Astrocyte of the cerebellum (primary cell): ENCODE data around the gene PCDH1.
"Not testable (repeated sequence)": the region's sequence is repeated elsewhere in the genome, so short reads cannot be mapped to it uniquely, and the experiment has no call there.

Experiments
- DNase-seq: peaks from one replicate; pipeline ENCODE4 v3.0.0-alpha.2; 2011; ENCODE audit warnings: low read depth
- H3K4me3 ChIP-seq: 2 replicates; pipeline ENCODE4 v1.5.1; 2011; ENCODE audit warnings: mild to moderate bottlenecking, low read depth, low read length, moderate library complexity
- in situ Hi-C: cut with HindIII; loops from 2 replicates; pipeline ENCODE4 v1.10.0; 2017; ENCODE audit warnings: low sequenced_read_pairs
- TF ChIP-seq, protein P1 (sequence below): IDR thresholded peaks from 2 replicates; pipeline ENCODE4 v1.5.1; 2012; ENCODE audit warnings: low read length, low read depth, moderate library complexity, mild to moderate bottlenecking; ENCODE audit errors: missing control alignments

PCDH1 gene

GRCh38 chr5:141878186-141878710 is at the start of gene PCDH1:
Gene PCDH1 (minus strand): TSS chr5:141878410. CDS start chr5:141878262, 148 bp downstream.
- in situ Hi-C loops: no loop called here
- TF ChIP-seq, protein P1, sequence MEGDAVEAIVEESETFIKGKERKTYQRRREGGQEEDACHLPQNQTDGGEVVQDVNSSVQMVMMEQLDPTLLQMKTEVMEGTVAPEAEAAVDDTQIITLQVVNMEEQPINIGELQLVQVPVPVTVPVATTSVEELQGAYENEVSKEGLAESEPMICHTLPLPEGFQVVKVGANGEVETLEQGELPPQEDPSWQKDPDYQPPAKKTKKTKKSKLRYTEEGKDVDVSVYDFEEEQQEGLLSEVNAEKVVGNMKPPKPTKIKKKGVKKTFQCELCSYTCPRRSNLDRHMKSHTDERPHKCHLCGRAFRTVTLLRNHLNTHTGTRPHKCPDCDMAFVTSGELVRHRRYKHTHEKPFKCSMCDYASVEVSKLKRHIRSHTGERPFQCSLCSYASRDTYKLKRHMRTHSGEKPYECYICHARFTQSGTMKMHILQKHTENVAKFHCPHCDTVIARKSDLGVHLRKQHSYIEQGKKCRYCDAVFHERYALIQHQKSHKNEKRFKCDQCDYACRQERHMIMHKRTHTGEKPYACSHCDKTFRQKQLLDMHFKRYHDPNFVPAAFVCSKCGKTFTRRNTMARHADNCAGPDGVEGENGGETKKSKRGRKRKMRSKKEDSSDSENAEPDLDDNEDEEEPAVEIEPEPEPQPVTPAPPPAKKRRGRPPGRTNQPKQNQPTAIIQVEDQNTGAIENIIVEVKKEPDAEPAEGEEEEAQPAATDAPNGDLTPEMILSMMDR: no peak
- peak within 1 kb of the TSS; percentile 35 for H3K4me3 ChIP-seq
- DNase-seq: no peak

- in situ Hi-C loops: no loop called here
- TF ChIP-seq, protein P1: no peak
- no peak overlapping the region for H3K4me3 ChIP-seq
- no peak for DNase-seq
Measured at GRCh38 chr5:141926434-141926833, 48.2 kb upstream of the PCDH1 start.

GRCh38 chr5:141923448-141924313 is 45.5 kb upstream of the PCDH1 start, which contains the start of gene DELE1:
Gene DELE1 (plus strand): TSS chr5:141923871. CDS start chr5:141923942, 71 bp downstream.
- in situ Hi-C loops: no loop called here
- DNase-seq: peak; percentile 80
- peak within 1 kb of the TSS; percentile 71 for H3K4me3 ChIP-seq
- TF ChIP-seq, protein P1: no peak

DNA sequence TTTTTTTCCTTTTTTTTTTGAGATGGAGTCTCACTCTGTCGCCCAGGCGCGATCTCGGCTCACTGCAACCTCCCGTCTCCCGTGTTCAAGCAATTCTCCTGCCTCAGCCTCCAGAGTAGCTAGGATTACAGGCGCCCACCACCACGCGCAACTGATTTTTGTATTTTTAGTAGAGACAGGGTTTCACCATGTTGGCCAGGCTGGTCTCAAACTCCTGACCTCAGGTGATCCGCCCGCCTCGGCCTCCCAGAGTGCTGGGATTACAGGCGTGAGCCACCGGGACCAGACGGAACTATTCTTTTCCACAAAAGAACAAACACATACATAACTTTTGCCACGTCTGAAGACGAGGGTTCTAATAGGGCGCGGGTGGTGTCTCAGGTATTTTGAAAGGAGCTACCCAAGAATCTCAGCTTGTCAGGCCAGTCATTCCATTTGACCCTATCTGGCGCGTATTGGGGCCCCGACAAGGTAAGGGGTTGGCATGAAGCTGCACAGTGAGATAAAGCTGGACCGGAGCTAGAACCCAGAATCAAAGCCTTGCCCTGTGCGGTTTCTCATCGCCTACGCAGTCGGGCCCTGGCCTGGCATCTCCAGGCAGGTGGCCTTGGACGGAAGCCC is 44.7 kb upstream of the PCDH1 start:
- in situ Hi-C loops, DNase-seq: not testable (repeated sequence)
- H3K4me3 ChIP-seq: peak overlapping the region; percentile 71

DNA sequence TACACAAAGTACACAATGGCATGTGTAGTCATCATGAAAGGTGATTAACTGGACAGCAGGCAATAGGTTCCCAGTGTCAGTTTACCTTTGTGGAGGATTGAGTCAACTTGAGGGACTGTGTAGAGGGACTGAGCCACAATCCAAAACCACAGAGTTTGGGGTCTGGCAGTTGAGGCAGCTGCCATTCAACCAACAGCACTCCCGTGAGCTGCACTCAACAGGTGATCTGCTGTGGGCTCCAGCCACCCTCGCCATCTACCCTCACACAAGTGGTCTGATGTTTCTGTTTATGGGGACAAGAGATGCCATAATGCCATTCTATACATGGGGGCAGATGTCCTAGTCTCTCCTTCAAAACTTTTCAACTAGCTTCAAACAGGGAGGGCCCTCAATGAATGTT is 42.6 kb upstream of the PCDH1 start:
- in situ Hi-C loops: no loop called here
- TF ChIP-seq, protein P1: no peak
- H3K4me3 ChIP-seq: no peak overlapping the region
- DNase-seq: no peak

- no peak for DNase-seq
- H3K4me3 ChIP-seq: no peak overlapping the region
- in situ Hi-C loops: no loop called here
- TF ChIP-seq, protein P1: no peak
Measured at GRCh38 chr5:141919218-141920119, 41.3 kb upstream of the PCDH1 start.
